Body of pancreas (tissue), 4 donors: ENCODE results near the gene FAM114A1. TPM values are rescaled to one million over a fixed set of nuclear protein-coding genes. Genes with fewer than 3 reads are reported as not detected.

Experiments
- ATAC-seq: fragments of 150-250 bp; one replicate; pipeline ENCODE4 v1.9.1; 2016
- DNase-seq, 4 donors: peaks; one replicate each; pipeline ENCODE4 v3.0.0-alpha.2; 2019
- H3K27ac ChIP-seq, 4 donors: fragments of 200-600 bp; sonication (generic); 1 replicate in 3 of 4; 2 replicates in 1 of 4; pipeline versions ENCODE4 v1.5.1 to v1.6.1; 2016 to 2019; ENCODE audit warnings: mild to moderate bottlenecking in 1 of 4, mixed read lengths in 1 of 4, moderate library complexity in 1 of 4
- H3K27me3 ChIP-seq, 2 donors: fragments of 200-600 bp; sonication (generic); one replicate each; pipeline ENCODE4 v1.6.0; 2016; ENCODE audit warnings: mild to moderate bottlenecking in 1 of 2
- H3K36me3 ChIP-seq, 2 donors: fragments of 200-600 bp; sonication (generic); replicated peaks in 1 of 2; 2 replicates each; pipeline ENCODE4 v1.5.1; 2016; ENCODE audit warnings: low read depth in 2 of 2; ENCODE audit not compliant: insufficient read depth in 1 of 2
- H3K4me1 ChIP-seq: fragments of 200-600 bp; sonication (generic); one replicate; pipeline ENCODE4 v1.6.0; 2016
- H3K4me3 ChIP-seq, 2 donors: fragments of 200-600 bp; sonication (generic); 1 replicate in 1 of 2; 2 replicates in 1 of 2; pipeline ENCODE4 v1.5.1; 2016 to 2019
- H3K9me3 ChIP-seq, 3 donors: fragments of 200-600 bp; sonication (generic); 1 replicate in 2 of 3; 2 replicates in 1 of 3; pipeline ENCODE4 v1.5.1; 2016
- CTCF ChIP-seq, 7 experiments: fragments of 450-650 bp in 4 of 7; fragments of 200-600 bp in 3 of 7; sonication (generic) in 3 of 7; IDR thresholded peaks; one replicate each; pipeline ENCODE4 v1.5.1; 2016 to 2019; ENCODE audit warnings: antibody characterized with exemption in 7 of 7
- POLR2A ChIP-seq, 3 donors: fragments of 450-650 bp; IDR thresholded peaks; one replicate each; pipeline ENCODE4 v1.6.1; 2016; ENCODE audit warnings: antibody characterized with exemption in 3 of 3, mild to moderate bottlenecking in 2 of 3
- WGBS, 2 donors: methylation state at CpG; one replicate each; pipeline ENCODE4 v1.1.5; 2017; 5-methylcytosine and 5-hydroxymethylcytosine counted together
- intact Hi-C: fragments of 100-400 bp; cut with DNase I; formaldehyde crosslinking; loops from one replicate; pipeline ENCODE4 v1.15.1; 2023
- total RNA-seq, 2 donors: library from RNA; depleted of rRNA; stranded (reverse); fragments of >200 nt; gene quantifications; one replicate each; pipeline ENCODE4 v1.1.0, GENCODE V29; 2016

FAM114A1 gene
- total RNA-seq, 2 donors from 2014 or later = 30.6 to 43.2 TPM

- Histone ChIP-seq H3K27ac (no peak overlapping the region), H3K27me3 (no peaks in the 10 kb centered on the region), H3K36me3 (no peaks in the 10 kb centered on the region), H3K9me3 (no peaks in the 10 kb centered on the region), H3K4me3 (no peak overlapping the region), H3K4me1 (no peaks in the 10 kb centered on the region)
- no peak for ATAC-seq
- intact Hi-C loops = no loop called here
- no peak for TF ChIP-seq CTCF (IDR thresholded peaks at IDR 0.05)
- DNase-seq = no peak
- WGBS, 2 donors = 69 to 73% methylated on average over 11 of the region's 11 CpGs
These were observed 97.6 kb downstream of the FAM114A1 start for GRCh38 chr4:38964942-38965775.

GRCh38 chr4:38965866-38966265 lies 98.3 kb downstream of the FAM114A1 start:
- TF ChIP-seq POLR2A (IDR thresholded peaks at IDR 0.05) (no peak), CTCF (IDR thresholded peaks at IDR 0.05) (no peak)
- H3K27me3 ChIP-seq = no peaks in the 10 kb centered on the region
- intact Hi-C loops = no loop called here
- WGBS, 2 donors = 62 to 73% methylated on average over 3 of the region's 3 CpGs
- H3K36me3 ChIP-seq = no peaks in the 10 kb centered on the region
- H3K27ac ChIP-seq = no peak overlapping the region
- H3K9me3 ChIP-seq = no peaks in the 10 kb centered on the region
- no peaks in the 10 kb centered on the region for H3K4me1 ChIP-seq
- no peak overlapping the region for H3K4me3 ChIP-seq
- ATAC-seq (no peak), DNase-seq (no peak)

- Histone ChIP-seq H3K9me3 (no peaks in the 10 kb centered on the region), H3K4me1 (no peaks in the 10 kb centered on the region), H3K27ac (no peak overlapping the region), H3K27me3 (no peaks in the 10 kb centered on the region), H3K4me3 (no peak overlapping the region), H3K36me3 (no peaks in the 10 kb centered on the region)
- ATAC-seq (peak; percentile 62), DNase-seq (no peak)
- TF ChIP-seq POLR2A (IDR thresholded peaks at IDR 0.05) (no peak), CTCF (IDR thresholded peaks at IDR 0.05) (no peak)
- 86 to 88% methylated on average over 7 of the region's 7 CpGs for WGBS, 2 donors
- intact Hi-C loops = no loop called here
These were observed 99.9 kb downstream of the FAM114A1 start for GRCh38 chr4:38967260-38968095.

GRCh38 chr4:38968668-38969067 lies 101.1 kb downstream of the FAM114A1 start:
- H3K4me3 ChIP-seq = no peak overlapping the region
- H3K27ac ChIP-seq = no peak overlapping the region
- ATAC-seq (no peak), DNase-seq (no peak)
- intact Hi-C loops = no loop called here
- no peaks in the 10 kb centered on the region for H3K4me1 ChIP-seq
- no peaks in the 10 kb centered on the region for H3K27me3 ChIP-seq
- TF ChIP-seq POLR2A (IDR thresholded peaks at IDR 0.05) = no peak
- no peak for TF ChIP-seq CTCF (IDR thresholded peaks at IDR 0.05)
- H3K9me3 ChIP-seq = no peaks in the 10 kb centered on the region
- 36 to 40% methylated on average over 5 of the region's 5 CpGs for WGBS, 2 donors
- H3K36me3 ChIP-seq = no peaks in the 10 kb centered on the region
